ENCODE results near the gene BTG3.

Gene BTG3

DNA sequence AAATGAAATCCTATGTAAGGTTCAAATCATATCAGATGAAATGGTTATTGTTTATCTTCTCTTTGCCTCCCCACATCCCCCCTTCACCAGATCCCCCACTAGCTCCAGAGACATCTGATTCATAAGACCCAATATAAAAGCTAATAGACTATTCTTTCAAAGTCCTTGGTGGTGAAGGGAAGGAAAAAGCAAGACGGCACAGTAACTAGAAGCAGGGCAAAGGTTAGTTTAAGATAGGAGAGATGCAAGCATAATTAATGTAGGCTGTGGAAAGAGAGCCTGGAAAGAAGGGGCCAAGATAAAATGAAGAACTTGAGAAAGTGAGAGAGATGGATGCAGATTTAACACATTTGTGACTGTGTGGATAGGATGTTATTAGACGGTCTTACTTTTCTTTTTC is 33.8 kb downstream of the BTG3 start:
- DNase-seq (ENCODE audit: low spot score) = no peak
- in situ Hi-C loops (cut with MboI; ENCODE audit: low sequenced_read_pairs, unreplicated experiment) = no loop called here

GRCh38 chr21:17578162-17578561 is 34.5 kb downstream of the BTG3 start:
- TF ChIP-seq, protein P1, sequence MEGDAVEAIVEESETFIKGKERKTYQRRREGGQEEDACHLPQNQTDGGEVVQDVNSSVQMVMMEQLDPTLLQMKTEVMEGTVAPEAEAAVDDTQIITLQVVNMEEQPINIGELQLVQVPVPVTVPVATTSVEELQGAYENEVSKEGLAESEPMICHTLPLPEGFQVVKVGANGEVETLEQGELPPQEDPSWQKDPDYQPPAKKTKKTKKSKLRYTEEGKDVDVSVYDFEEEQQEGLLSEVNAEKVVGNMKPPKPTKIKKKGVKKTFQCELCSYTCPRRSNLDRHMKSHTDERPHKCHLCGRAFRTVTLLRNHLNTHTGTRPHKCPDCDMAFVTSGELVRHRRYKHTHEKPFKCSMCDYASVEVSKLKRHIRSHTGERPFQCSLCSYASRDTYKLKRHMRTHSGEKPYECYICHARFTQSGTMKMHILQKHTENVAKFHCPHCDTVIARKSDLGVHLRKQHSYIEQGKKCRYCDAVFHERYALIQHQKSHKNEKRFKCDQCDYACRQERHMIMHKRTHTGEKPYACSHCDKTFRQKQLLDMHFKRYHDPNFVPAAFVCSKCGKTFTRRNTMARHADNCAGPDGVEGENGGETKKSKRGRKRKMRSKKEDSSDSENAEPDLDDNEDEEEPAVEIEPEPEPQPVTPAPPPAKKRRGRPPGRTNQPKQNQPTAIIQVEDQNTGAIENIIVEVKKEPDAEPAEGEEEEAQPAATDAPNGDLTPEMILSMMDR (IDR thresholded peaks at IDR 0.05; ENCODE audit: borderline replicate concordance, control extremely low read depth, extremely low read depth, insufficient read depth, missing control alignments) = no peak
- no peak for DNase-seq (ENCODE audit: low spot score)
- in situ Hi-C loops (cut with MboI; ENCODE audit: low sequenced_read_pairs, unreplicated experiment) = no loop called here

More for the DNA sequence above, 33.8 kb downstream of the BTG3 start:
- TF ChIP-seq, protein P1 (IDR thresholded peaks at IDR 0.05; ENCODE audit: borderline replicate concordance, control extremely low read depth, extremely low read depth, insufficient read depth, missing control alignments) = no peak

- TF ChIP-seq, protein P1 (IDR thresholded peaks at IDR 0.05; ENCODE audit: borderline replicate concordance, control extremely low read depth, extremely low read depth, insufficient read depth, missing control alignments) = no peak
- in situ Hi-C loops (cut with MboI; ENCODE audit: low sequenced_read_pairs, unreplicated experiment) = no loop called here
- DNase-seq (ENCODE audit: low spot score) = no peak
These were observed 35.0 kb downstream of the BTG3 start for GRCh38 chr21:17577701-17578100.

DNA sequence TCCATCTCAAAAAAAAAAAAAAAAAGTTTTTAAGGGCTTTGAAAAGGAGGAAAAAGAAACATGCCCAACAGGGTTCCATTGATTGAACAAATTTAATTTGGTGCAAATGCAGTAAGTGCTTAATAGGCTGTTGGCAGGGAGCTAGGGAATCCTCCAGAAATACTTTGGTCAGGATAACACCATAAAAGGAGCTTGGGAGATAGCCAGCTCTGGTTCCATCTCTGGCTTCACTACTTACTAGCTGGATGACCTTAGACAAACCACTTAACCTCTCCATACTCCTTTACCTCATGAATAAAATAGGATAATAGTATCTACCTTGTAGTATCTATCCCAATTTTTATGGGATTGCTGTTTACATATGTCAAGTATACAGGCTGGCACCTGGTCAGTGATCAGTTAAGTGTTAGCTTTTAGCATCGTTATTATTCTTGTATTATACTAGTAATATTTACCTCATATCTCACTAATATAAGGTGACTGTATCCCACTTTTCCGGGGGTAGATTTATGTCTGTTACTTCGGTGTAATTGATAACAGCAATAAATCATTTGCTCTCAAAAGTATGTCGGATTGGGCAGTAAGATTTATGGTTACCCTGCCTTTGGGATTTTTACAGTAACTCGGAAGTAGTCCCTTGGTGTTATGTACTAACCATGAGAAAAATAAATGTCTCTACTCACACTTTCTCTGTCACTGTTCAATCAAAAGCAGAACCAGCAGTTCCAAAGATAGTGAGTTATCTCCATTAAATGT is 36.4 kb downstream of the BTG3 start:
- DNase-seq (ENCODE audit: low spot score) = no peak
- TF ChIP-seq, protein P1 (IDR thresholded peaks at IDR 0.05; ENCODE audit: borderline replicate concordance, control extremely low read depth, extremely low read depth, insufficient read depth, missing control alignments) = no peak
- in situ Hi-C loops (cut with MboI; ENCODE audit: low sequenced_read_pairs, unreplicated experiment) = no loop called here

DNA sequence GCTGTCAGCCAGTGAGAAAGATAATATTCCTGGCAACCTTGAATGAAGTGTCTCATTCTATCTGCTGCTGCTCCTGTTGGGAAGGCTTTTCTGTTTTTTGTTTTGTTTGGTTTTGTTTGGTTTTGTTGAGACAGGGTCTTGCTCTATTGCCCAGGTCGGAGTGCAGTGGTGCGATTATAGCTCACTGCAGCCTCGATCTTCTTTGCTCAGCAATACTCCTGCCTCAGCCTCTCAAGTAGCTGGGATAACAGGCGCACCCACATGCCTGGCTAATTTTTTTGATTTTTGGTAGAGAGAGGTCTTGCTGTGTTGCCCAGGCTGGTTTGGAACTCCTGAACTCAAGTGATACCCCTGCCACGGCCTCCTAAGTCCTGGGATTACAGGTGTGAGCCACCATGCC is 37.6 kb downstream of the BTG3 start:
- DNase-seq (ENCODE audit: low spot score) = no peak
- TF ChIP-seq, protein P1 (IDR thresholded peaks at IDR 0.05; ENCODE audit: borderline replicate concordance, control extremely low read depth, extremely low read depth, insufficient read depth, missing control alignments) = no peak
- in situ Hi-C loops (cut with MboI; ENCODE audit: low sequenced_read_pairs, unreplicated experiment) = no loop called here

DNA sequence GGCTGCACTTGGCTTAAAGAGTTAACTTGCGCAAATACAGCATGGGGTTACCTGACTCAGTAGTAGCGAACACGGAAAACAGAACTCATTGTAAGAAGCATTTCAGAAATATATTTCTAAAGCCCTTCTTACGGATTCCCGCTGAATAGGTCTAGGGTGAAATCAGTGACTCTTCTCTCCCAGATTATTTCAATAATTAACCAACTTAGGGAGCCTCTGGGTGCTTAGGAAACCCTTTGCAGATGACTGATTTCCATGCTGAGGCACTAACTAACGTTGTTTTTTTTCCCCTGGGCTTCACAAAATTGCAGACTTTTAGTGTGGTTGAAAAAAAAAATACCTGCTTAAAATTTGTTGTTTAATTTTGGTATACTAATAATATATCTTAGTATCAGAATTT is 40.3 kb downstream of the BTG3 start:
- in situ Hi-C loops (cut with MboI; ENCODE audit: low sequenced_read_pairs, unreplicated experiment) = loop anchor here (25.0 kb wide), 1 partner anchor 185 kb away; no protein-coding TSS in a partner anchor
- TF ChIP-seq, protein P1 (IDR thresholded peaks at IDR 0.05; ENCODE audit: borderline replicate concordance, control extremely low read depth, extremely low read depth, insufficient read depth, missing control alignments) = no peak

More for the DNA sequence above, 40.3 kb downstream of the BTG3 start:
- DNase-seq (ENCODE audit: low spot score) = no peak
